Measurements from ENCODE around the gene FYN.
"Not testable (repeated sequence)": the region's sequence is repeated elsewhere in the genome, so short reads cannot be mapped to it uniquely, and the experiment has no call there.

FYN gene

GRCh38 chr6:111840803-111841202, 32.4 kb downstream of the FYN start:
- no peaks in the 10 kb centered on the region for H3K27me3 ChIP-seq (ENCODE audit: control insufficient read depth in 1 of 2, insufficient read depth in 2 of 2, low read length in 2 of 2)
- no peaks in the 10 kb centered on the region for H3K9me3 ChIP-seq (ENCODE audit: low read length)
- H3K4me1 ChIP-seq (ENCODE audit: insufficient read depth, low read length), result peaks cover 11% of the 10 kb centered on the region
- peaks cover 3% of the 10 kb centered on the region for H3K36me3 ChIP-seq (ENCODE audit: insufficient read depth, low read length)
- no peak overlapping the region for H3K27ac ChIP-seq (ENCODE audit: low read depth, low read length)
- no peak overlapping the region for H3K9ac ChIP-seq (ENCODE audit: low read length)
- H3K4me3 ChIP-seq (ENCODE audit: low read depth in 1 of 2, low read length in 2 of 2), result no peak overlapping the region

- Histone ChIP-seq H3K27ac (ENCODE audit: low read depth, low read length) (no peak overlapping the region), H3K4me1 (ENCODE audit: insufficient read depth, low read length) (peaks cover 4% of the 10 kb centered on the region)
Observed at GRCh38 chr6:111838749-111839484, 34.3 kb downstream of the FYN start.

DNA sequence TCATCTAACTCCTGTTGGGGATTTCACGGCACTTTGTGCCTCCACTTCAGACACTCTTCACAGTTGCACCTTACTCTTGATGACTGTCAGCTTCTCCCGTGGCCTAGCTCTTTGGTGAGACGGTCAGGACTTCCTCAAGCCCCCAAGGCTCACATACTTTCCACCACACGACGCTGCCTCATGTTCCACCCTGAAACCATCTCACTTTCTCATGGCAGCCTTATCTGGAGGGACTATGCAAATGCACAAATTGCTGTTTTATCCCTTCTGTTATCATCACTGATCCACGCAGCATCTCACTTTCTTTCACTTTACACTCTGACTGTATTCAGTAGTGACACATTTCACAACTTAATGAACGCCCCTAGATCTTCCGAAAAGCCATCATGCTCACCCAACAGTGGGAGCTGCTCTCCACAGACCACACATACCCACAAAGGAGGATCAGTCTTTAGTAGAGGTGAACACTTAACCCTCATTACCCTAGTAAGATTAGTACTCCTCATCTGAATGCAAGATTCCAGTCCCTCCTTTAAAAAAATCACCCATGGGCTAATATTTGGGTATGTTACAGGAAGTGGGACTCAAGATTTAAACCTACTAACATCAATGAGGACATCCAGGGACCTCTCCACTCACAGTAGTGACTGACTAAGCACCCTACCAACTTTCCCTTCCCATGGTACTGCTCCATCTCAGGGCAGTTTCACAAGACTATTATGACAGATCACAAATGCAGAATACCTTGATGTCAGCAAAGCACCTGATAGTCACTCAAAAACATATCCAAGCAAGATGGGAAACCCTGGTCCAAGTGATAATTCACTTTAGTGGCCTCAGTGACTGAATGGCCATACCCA, 35.4 kb downstream of the FYN start:
- H3K4me1 ChIP-seq (ENCODE audit: insufficient read depth, low read length), result peaks cover 4% of the 10 kb centered on the region
- H3K27me3 ChIP-seq (ENCODE audit: control insufficient read depth in 1 of 2, insufficient read depth in 2 of 2, low read length in 2 of 2), result no peaks in the 10 kb centered on the region
- H3K4me3 ChIP-seq (ENCODE audit: low read depth in 1 of 2, low read length in 2 of 2), result no peak overlapping the region
- no peaks in the 10 kb centered on the region for H3K36me3 ChIP-seq (ENCODE audit: insufficient read depth, low read length)
- H3K9ac ChIP-seq (ENCODE audit: low read length), result no peak overlapping the region
- no peaks in the 10 kb centered on the region for H3K9me3 ChIP-seq (ENCODE audit: low read length)
- no peak overlapping the region for H3K27ac ChIP-seq (ENCODE audit: low read depth, low read length)

More at GRCh38 chr6:111838749-111839484, 34.3 kb downstream of the FYN start:
- Histone ChIP-seq H3K27me3 (ENCODE audit: control insufficient read depth in 1 of 2, insufficient read depth in 2 of 2, low read length in 2 of 2) (no peaks in the 10 kb centered on the region), H3K36me3 (ENCODE audit: insufficient read depth, low read length) (no peaks in the 10 kb centered on the region), H3K9me3 (ENCODE audit: low read length) (no peaks in the 10 kb centered on the region), H3K9ac (ENCODE audit: low read length) (no peak overlapping the region), H3K4me3 (ENCODE audit: low read depth in 1 of 2, low read length in 2 of 2) (no peak overlapping the region)

DNA sequence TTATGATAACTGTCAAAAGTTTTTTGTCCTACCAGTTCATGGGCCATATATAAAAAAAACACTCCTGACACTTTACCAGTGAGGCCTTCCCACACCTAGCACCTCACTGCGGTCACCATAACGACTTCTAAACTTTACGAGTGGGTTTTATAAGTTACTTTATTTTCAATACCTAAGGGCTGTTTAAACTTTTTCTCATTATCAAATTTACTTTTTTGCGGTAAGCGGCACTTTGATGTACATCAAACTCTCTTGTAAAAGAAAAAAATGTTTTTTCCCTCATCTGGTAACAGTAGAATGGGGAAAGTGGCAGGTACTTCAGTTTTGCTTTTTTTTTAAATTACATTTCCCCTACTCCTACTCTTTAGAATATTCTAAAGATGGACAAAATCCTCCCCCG, 36.2 kb downstream of the FYN start:
- Histone ChIP-seq H3K27ac (ENCODE audit: low read depth, low read length) (no peak overlapping the region), H3K9me3 (ENCODE audit: low read length) (no peaks in the 10 kb centered on the region), H3K4me1 (ENCODE audit: insufficient read depth, low read length) (peaks cover 4% of the 10 kb centered on the region), H3K27me3 (ENCODE audit: control insufficient read depth in 1 of 2, insufficient read depth in 2 of 2, low read length in 2 of 2) (no peaks in the 10 kb centered on the region), H3K36me3 (ENCODE audit: insufficient read depth, low read length) (no peaks in the 10 kb centered on the region), H3K4me3 (ENCODE audit: low read depth in 1 of 2, low read length in 2 of 2) (no peak overlapping the region), H3K9ac (ENCODE audit: low read length) (no peak overlapping the region)

DNA sequence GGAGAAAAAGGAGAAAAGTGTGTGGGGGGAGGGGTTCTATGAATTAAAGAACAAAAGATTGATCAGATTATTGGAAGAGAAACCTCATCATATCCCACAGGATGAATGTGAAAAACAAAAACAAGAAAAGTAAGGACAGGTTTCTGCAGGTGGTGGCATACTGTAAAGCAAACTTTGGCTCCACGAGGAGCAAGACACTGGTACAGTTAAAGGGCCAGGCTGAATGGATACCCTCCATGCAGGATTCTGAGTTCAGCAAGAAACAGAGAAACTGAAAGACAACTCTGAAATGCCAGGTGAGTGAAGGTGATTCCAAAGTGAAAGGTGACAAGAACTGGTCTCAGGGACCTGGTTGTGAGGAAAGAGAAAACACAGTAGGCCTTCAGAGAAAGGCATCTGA, 37.4 kb downstream of the FYN start:
- Histone ChIP-seq H3K4me3 (ENCODE audit: low read depth in 1 of 2, low read length in 2 of 2) (no peak overlapping the region), H3K4me1 (ENCODE audit: insufficient read depth, low read length) (peaks cover 4% of the 10 kb centered on the region)

DNA sequence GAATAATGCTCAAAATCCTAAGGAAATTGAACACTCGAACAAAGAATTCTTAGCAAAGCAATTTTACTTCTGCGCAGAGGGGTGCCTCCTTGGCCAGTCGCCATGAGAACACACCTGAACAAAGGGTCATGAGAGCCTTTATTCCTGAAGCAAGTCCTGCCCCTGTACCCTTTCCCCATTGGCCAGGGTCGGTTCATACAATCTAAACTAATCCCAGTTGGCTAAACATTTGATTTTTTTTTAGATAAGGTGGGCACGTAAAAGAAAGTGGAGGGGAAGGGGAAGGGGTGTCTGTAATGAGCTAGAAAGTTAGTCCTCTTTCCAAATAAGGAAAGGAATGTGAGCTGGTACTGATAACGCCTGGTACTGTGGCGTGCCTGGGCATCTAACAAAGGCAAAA, 37.9 kb downstream of the FYN start:
- H3K27ac ChIP-seq (ENCODE audit: low read depth, low read length); H3K4me1 ChIP-seq (ENCODE audit: insufficient read depth, low read length); H3K36me3 ChIP-seq (ENCODE audit: insufficient read depth, low read length); H3K4me3 ChIP-seq (ENCODE audit: low read depth in 1 of 2, low read length in 2 of 2); H3K9ac ChIP-seq (ENCODE audit: low read length); H3K9me3 ChIP-seq (ENCODE audit: low read length); H3K27me3 ChIP-seq (ENCODE audit: control insufficient read depth in 1 of 2, insufficient read depth in 2 of 2, low read length in 2 of 2): not testable (repeated sequence)

More for the DNA sequence above, 37.4 kb downstream of the FYN start:
- Histone ChIP-seq H3K27ac (ENCODE audit: low read depth, low read length) (no peak overlapping the region), H3K9ac (ENCODE audit: low read length) (no peak overlapping the region), H3K27me3 (ENCODE audit: control insufficient read depth in 1 of 2, insufficient read depth in 2 of 2, low read length in 2 of 2) (no peaks in the 10 kb centered on the region), H3K36me3 (ENCODE audit: insufficient read depth, low read length) (no peaks in the 10 kb centered on the region), H3K9me3 (ENCODE audit: low read length) (no peaks in the 10 kb centered on the region)

DNA sequence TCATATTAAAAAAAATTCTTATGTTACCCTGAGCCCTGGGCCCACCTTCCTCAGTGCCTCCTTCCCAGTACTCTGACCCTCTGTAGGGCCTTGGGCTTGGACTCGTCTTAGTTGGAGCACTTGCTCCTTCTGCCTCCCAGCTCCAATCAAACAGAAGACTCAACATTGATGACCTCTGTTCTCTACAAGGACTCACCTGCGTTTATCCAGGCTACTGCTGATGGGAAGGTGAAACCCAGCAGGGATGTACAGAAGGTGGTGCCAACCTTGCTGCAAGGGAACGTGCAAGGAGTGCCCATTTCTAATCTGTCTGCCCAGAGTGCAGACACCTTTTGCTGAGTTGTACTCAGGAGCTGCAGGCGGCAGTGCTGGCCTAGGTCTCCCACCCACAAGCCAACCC, 38.9 kb downstream of the FYN start:
- Histone ChIP-seq H3K9me3 (ENCODE audit: low read length) (no peaks in the 10 kb centered on the region), H3K9ac (ENCODE audit: low read length) (no peak overlapping the region), H3K27ac (ENCODE audit: low read depth, low read length) (no peak overlapping the region), H3K27me3 (ENCODE audit: control insufficient read depth in 1 of 2, insufficient read depth in 2 of 2, low read length in 2 of 2) (no peaks in the 10 kb centered on the region), H3K4me3 (ENCODE audit: low read depth in 1 of 2, low read length in 2 of 2) (no peak overlapping the region), H3K4me1 (ENCODE audit: insufficient read depth, low read length) (peaks cover 4% of the 10 kb centered on the region), H3K36me3 (ENCODE audit: insufficient read depth, low read length) (no peaks in the 10 kb centered on the region)

GRCh38 chr6:111832833-111833418, 40.3 kb downstream of the FYN start:
- Histone ChIP-seq H3K9ac (ENCODE audit: low read length) (no peak overlapping the region), H3K27ac (ENCODE audit: low read depth, low read length) (no peak overlapping the region), H3K27me3 (ENCODE audit: control insufficient read depth in 1 of 2, insufficient read depth in 2 of 2, low read length in 2 of 2) (no peaks in the 10 kb centered on the region), H3K4me1 (ENCODE audit: insufficient read depth, low read length) (peaks cover 4% of the 10 kb centered on the region), H3K4me3 (ENCODE audit: low read depth in 1 of 2, low read length in 2 of 2) (no peak overlapping the region), H3K36me3 (ENCODE audit: insufficient read depth, low read length) (no peaks in the 10 kb centered on the region), H3K9me3 (ENCODE audit: low read length) (no peaks in the 10 kb centered on the region)

GRCh38 chr6:111831408-111831807, 41.8 kb downstream of the FYN start:
- H3K27ac ChIP-seq (ENCODE audit: low read depth, low read length), result no peak overlapping the region
- no peaks in the 10 kb centered on the region for H3K36me3 ChIP-seq (ENCODE audit: insufficient read depth, low read length)
- no peaks in the 10 kb centered on the region for H3K9me3 ChIP-seq (ENCODE audit: low read length)
- H3K27me3 ChIP-seq (ENCODE audit: control insufficient read depth in 1 of 2, insufficient read depth in 2 of 2, low read length in 2 of 2), result no peaks in the 10 kb centered on the region
- H3K4me3 ChIP-seq (ENCODE audit: low read depth in 1 of 2, low read length in 2 of 2), result no peak overlapping the region
- no peak overlapping the region for H3K9ac ChIP-seq (ENCODE audit: low read length)
- H3K4me1 ChIP-seq (ENCODE audit: insufficient read depth, low read length), result peaks cover 15% of the 10 kb centered on the region

DNA sequence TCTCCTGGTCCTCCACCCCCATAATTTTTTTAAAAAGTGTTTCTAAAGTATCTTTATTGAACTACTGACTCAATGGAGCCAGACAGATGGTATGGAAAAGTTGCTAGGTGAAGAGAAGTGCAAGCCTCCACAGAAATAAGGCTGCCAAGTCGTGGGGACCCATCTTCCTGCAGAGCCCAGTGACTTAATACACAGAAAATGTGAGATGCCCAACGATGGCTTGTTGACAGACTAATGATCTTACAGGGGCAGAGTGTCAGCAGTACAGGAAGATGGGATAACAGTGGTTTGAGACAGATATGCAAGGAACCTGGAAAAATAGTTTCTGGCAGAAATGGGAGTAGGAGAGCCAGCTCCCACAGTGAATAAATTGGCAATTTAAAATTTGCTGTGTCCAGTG, 43.3 kb downstream of the FYN start:
- Histone ChIP-seq H3K9me3 (ENCODE audit: low read length) (no peaks in the 10 kb centered on the region), H3K36me3 (ENCODE audit: insufficient read depth, low read length) (no peaks in the 10 kb centered on the region), H3K27ac (ENCODE audit: low read depth, low read length) (no peak overlapping the region), H3K9ac (ENCODE audit: low read length) (no peak overlapping the region), H3K4me3 (ENCODE audit: low read depth in 1 of 2, low read length in 2 of 2) (no peak overlapping the region), H3K4me1 (ENCODE audit: insufficient read depth, low read length) (peaks cover 21% of the 10 kb centered on the region), H3K27me3 (ENCODE audit: control insufficient read depth in 1 of 2, insufficient read depth in 2 of 2, low read length in 2 of 2) (no peaks in the 10 kb centered on the region)

DNA sequence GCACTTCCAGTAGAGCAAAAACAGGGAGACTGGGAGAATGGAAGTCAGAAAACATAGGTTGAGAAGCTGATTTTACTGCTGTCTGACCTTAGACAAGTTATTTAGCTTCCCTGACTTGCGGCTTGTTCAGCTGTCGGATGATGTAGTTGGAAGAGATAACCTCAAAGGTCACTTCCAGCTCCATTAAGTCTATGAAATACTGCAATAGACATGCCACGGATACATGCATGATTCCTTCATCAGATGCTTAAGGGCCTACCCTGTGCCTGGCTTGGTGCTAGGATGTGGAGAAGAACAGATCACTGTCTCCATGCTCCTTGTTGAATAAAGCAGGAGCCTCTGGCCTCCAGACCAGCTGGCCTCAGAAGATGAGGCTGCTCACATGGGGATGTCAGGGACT, 43.7 kb downstream of the FYN start:
- H3K36me3 ChIP-seq (ENCODE audit: insufficient read depth, low read length), result no peaks in the 10 kb centered on the region
- peaks cover 17% of the 10 kb centered on the region for H3K4me1 ChIP-seq (ENCODE audit: insufficient read depth, low read length)
- no peak overlapping the region for H3K27ac ChIP-seq (ENCODE audit: low read depth, low read length)
- H3K27me3 ChIP-seq (ENCODE audit: control insufficient read depth in 1 of 2, insufficient read depth in 2 of 2, low read length in 2 of 2), result no peaks in the 10 kb centered on the region
- H3K4me3 ChIP-seq (ENCODE audit: low read depth in 1 of 2, low read length in 2 of 2), result no peak overlapping the region
- no peak overlapping the region for H3K9ac ChIP-seq (ENCODE audit: low read length)
- H3K9me3 ChIP-seq (ENCODE audit: low read length), result no peaks in the 10 kb centered on the region
